Measurements from ENCODE around the gene SMAD3. TPM values are rescaled to one million over a fixed set of nuclear protein-coding genes. Genes with fewer than 3 reads are reported as not detected.

Gene SMAD3
- total RNA-seq, 1 donor from 2014 or later, result 18.8 TPM

- Histone ChIP-seq H3K4me3 (no peak overlapping the region), H3K36me3 (no peaks in the 10 kb centered on the region), H3K27ac (replicated peaks) (peak overlapping the region; percentile 60), H3K9me3 (replicated peaks) (no peaks in the 10 kb centered on the region), H3K27me3 (ENCODE audit: low read depth) (no peaks in the 10 kb centered on the region), H3K4me1 (peaks cover 98% of the 10 kb centered on the region)
- intact Hi-C loops (cut with micrococcal nuclease), result no loop called here
- no peak for TF ChIP-seq CTCF (IDR thresholded peaks at IDR 0.05; ENCODE audit: borderline replicate concordance)
- no peak for DNase-seq
Observed at GRCh38 chr15:67103021-67103420, 37.6 kb downstream of the SMAD3 start.

GRCh38 chr15:67103432-67103831 lies 38.0 kb downstream of the SMAD3 start:
- intact Hi-C loops (cut with micrococcal nuclease), result no loop called here
- Histone ChIP-seq H3K9me3 (replicated peaks) (no peaks in the 10 kb centered on the region), H3K4me1 (peaks cover 98% of the 10 kb centered on the region), H3K36me3 (no peaks in the 10 kb centered on the region), H3K27me3 (ENCODE audit: low read depth) (no peaks in the 10 kb centered on the region), H3K4me3 (peak overlapping the region; percentile 1), H3K27ac (replicated peaks) (peak overlapping the region; percentile 60)
- DNase-seq, result no peak
- no peak for TF ChIP-seq CTCF (IDR thresholded peaks at IDR 0.05; ENCODE audit: borderline replicate concordance)

GRCh38 chr15:67103869-67104268 lies 38.5 kb downstream of the SMAD3 start:
- TF ChIP-seq CTCF (IDR thresholded peaks at IDR 0.05; ENCODE audit: borderline replicate concordance), result no peak
- Histone ChIP-seq H3K27me3 (ENCODE audit: low read depth) (no peaks in the 10 kb centered on the region), H3K36me3 (no peaks in the 10 kb centered on the region), H3K4me3 (peak overlapping the region; percentile 1), H3K9me3 (replicated peaks) (no peaks in the 10 kb centered on the region), H3K4me1 (peaks cover 98% of the 10 kb centered on the region), H3K27ac (replicated peaks) (peak overlapping the region; percentile 60)
- intact Hi-C loops (cut with micrococcal nuclease), result no loop called here
- DNase-seq, result no peak

- no peaks in the 10 kb centered on the region for H3K36me3 ChIP-seq
- intact Hi-C loops (cut with micrococcal nuclease), result no loop called here
- H3K4me1 ChIP-seq, result peaks cover 98% of the 10 kb centered on the region
- no peaks in the 10 kb centered on the region for H3K9me3 ChIP-seq (replicated peaks)
- no peak for DNase-seq
- TF ChIP-seq CTCF (IDR thresholded peaks at IDR 0.05; ENCODE audit: borderline replicate concordance), result no peak
- H3K27me3 ChIP-seq (ENCODE audit: low read depth), result no peaks in the 10 kb centered on the region
- H3K27ac ChIP-seq (replicated peaks), result peak overlapping the region; percentile 60
- H3K4me3 ChIP-seq, result no peak overlapping the region
Observed at GRCh38 chr15:67104510-67104909, 39.1 kb downstream of the SMAD3 start.

- intact Hi-C loops (cut with micrococcal nuclease), result no loop called here
Observed at GRCh38 chr15:67105065-67105951, 39.9 kb downstream of the SMAD3 start.

More at GRCh38 chr15:67105065-67105951, 39.9 kb downstream of the SMAD3 start:
- H3K27ac ChIP-seq (replicated peaks), result peak overlapping the region; percentile 60
- no peak overlapping the region for H3K4me3 ChIP-seq
- H3K27me3 ChIP-seq (ENCODE audit: low read depth), result no peaks in the 10 kb centered on the region
- no peaks in the 10 kb centered on the region for H3K9me3 ChIP-seq (replicated peaks)
- DNase-seq, result no peak
- peaks cover 98% of the 10 kb centered on the region for H3K4me1 ChIP-seq
- H3K36me3 ChIP-seq, result no peaks in the 10 kb centered on the region
- TF ChIP-seq CTCF (IDR thresholded peaks at IDR 0.05; ENCODE audit: borderline replicate concordance), result no peak

All from left ventricle myocardium inferior (tissue), 1 donor.